Activated CD8-positive, alpha-beta T cell treated with anti-CD3 and anti-CD28 coated beads for 36 hours (primary cell): ENCODE measurements around the gene TBL3. TPM values are rescaled to one million over a fixed set of nuclear protein-coding genes. Genes with fewer than 3 reads are reported as not detected.

ENCODE experiments used
- ATAC-seq: fragments of 200-7000 bp; cut with Tn5 transposase; one replicate; pipeline ENCODE4 v1.10.0; 2021; ENCODE audit warnings: mild to moderate bottlenecking, moderate library complexity
- CTCF ChIA-PET: fragments of 350-600 bp; sonication (Branson Sonifier 250); formaldehyde crosslinking; loops from one replicate; lab custom pipeline; 2021; ENCODE audit warnings: antibody characterized with exemption; lab: Charles Lee
- POLR2A ChIA-PET: fragments of 350-600 bp; sonication (Branson Sonifier 250); formaldehyde crosslinking; loops from one replicate; lab custom pipeline; 2021; ENCODE audit warnings: antibody characterized with exemption; lab: Charles Lee
- DNase-seq: peaks from one replicate; pipeline ENCODE4 v3.0.0-alpha.2; 2020
- H3K27ac Mint-ChIP-seq: one replicate; pipeline ENCODE4 v1.8.0; 2021; ENCODE audit warnings: mild to moderate bottlenecking, mixed read lengths
- H3K27me3 Mint-ChIP-seq: one replicate; pipeline ENCODE4 v1.8.0; 2021; ENCODE audit warnings: mixed read lengths
- H3K36me3 Mint-ChIP-seq: one replicate; pipeline ENCODE4 v1.8.0; 2021; ENCODE audit warnings: low read depth, mixed read lengths
- H3K4me1 Mint-ChIP-seq: one replicate; pipeline ENCODE4 v1.8.0; 2021; ENCODE audit warnings: low read depth, mixed read lengths
- H3K4me3 Mint-ChIP-seq: one replicate; pipeline ENCODE4 v1.8.0; 2021; ENCODE audit warnings: mild to moderate bottlenecking, moderate library complexity, mixed read lengths
- H3K9me3 Mint-ChIP-seq: one replicate; pipeline ENCODE4 v1.8.0; 2021; ENCODE audit warnings: mixed read lengths
- CTCF ChIP-seq: fragments of 200-600 bp; IDR thresholded peaks from one replicate; pipeline ENCODE4 v1.8.0; 2022; ENCODE audit warnings: antibody characterized with exemption, mild to moderate bottlenecking
- intact Hi-C: fragments of 100-400 bp; cut with micrococcal nuclease; formaldehyde crosslinking; loops from one replicate; pipeline ENCODE4 v1.10.0; 2022
- total RNA-seq, 2 experiments: library from RNA; stranded (reverse); gene quantifications; one replicate each; pipeline ENCODE4 v1.2.3, GENCODE V29; 2021

The TBL3 gene
- total RNA-seq, 2 experiments from 2014 or later, result 54.4 to 56.0 TPM

- peak; percentile 3 for ATAC-seq
- intact Hi-C loops, result no loop called here
- Mint-ChIP-seq H3K36me3 (peaks cover 34% of the 10 kb centered on the region), H3K4me1 (peaks cover 20% of the 10 kb centered on the region), H3K4me3 (peak overlapping the region; percentile 95), H3K27ac (peak overlapping the region; percentile 94), H3K9me3 (no peaks in the 10 kb centered on the region), H3K27me3 (no peaks in the 10 kb centered on the region)
- CTCF ChIA-PET, result interaction anchor here (1.0 to 1.3 kb wide), 4 partner anchors 10 to 168 kb away, joined by 3 to 6 read pairs (median 3); no protein-coding TSS in a partner anchor
- POLR2A ChIA-PET, result interaction anchor here (0.7 to 29.2 kb wide), 6 partner anchors 7 to 182 kb away, joined by 3 to 505 read pairs (median 14); partner anchors contain the start of genes GFER, NDUFB10, NOXO1 and RNF151
- DNase-seq, result peak; percentile 33
- TF ChIP-seq CTCF, result no peak
These were observed 631 bp downstream of the TBL3 start for GRCh38 chr16:1972490-1972877.

GRCh38 chr16:1973461-1974156 is 1.8 kb downstream of the TBL3 start:
- H3K27me3 Mint-ChIP-seq, result no peaks in the 10 kb centered on the region
- H3K36me3 Mint-ChIP-seq, result peaks cover 42% of the 10 kb centered on the region
- no peak overlapping the region for H3K27ac Mint-ChIP-seq
- TF ChIP-seq CTCF, result no peak
- DNase-seq, result no peak
- H3K4me1 Mint-ChIP-seq, result peaks cover 20% of the 10 kb centered on the region
- ChIA-PET POLR2A (interaction anchor here (1.3 to 29.2 kb wide), 4 partner anchors 8 to 17 kb away, joined by 3 to 505 read pairs (median 6); partner anchors contain the start of genes NDUFB10, RNF151, RPS2 and TBL3), CTCF (interaction anchor here (1.1 to 2.0 kb wide), 2 partner anchors 30 to 167 kb away, joined by 3 to 4 read pairs; no protein-coding TSS in a partner anchor)
- peak overlapping the region; percentile 24 for H3K4me3 Mint-ChIP-seq
- ATAC-seq, result no peak
- H3K9me3 Mint-ChIP-seq, result no peaks in the 10 kb centered on the region
- intact Hi-C loops, result no loop called here

- no peak overlapping the region for H3K27ac Mint-ChIP-seq
- no peaks in the 10 kb centered on the region for H3K9me3 Mint-ChIP-seq
- peaks cover 45% of the 10 kb centered on the region for H3K36me3 Mint-ChIP-seq
- ChIA-PET CTCF (interaction anchor here (2.0 kb wide), 1 partner anchor 30 kb away, joined by 4 read pairs; no protein-coding TSS in a partner anchor), POLR2A (interaction anchor here (0.9 to 29.2 kb wide), 6 partner anchors 8 to 16 kb away, joined by 3 to 505 read pairs (median 6); partner anchors contain the start of genes NDUFB10, RNF151, RPS2 and TBL3)
- H3K4me3 Mint-ChIP-seq, result no peak overlapping the region
- TF ChIP-seq CTCF, result no peak
- ATAC-seq (no peak), DNase-seq (no peak)
- no peaks in the 10 kb centered on the region for H3K27me3 Mint-ChIP-seq
- H3K4me1 Mint-ChIP-seq, result peaks cover 21% of the 10 kb centered on the region
- intact Hi-C loops, result no loop called here
These were observed 2.6 kb downstream of the TBL3 start for GRCh38 chr16:1974157-1975070.

- Mint-ChIP-seq H3K36me3 (peaks cover 46% of the 10 kb centered on the region), H3K4me1 (peaks cover 21% of the 10 kb centered on the region), H3K27ac (no peak overlapping the region), H3K9me3 (no peaks in the 10 kb centered on the region), H3K27me3 (peaks cover 5% of the 10 kb centered on the region), H3K4me3 (no peak overlapping the region)
- intact Hi-C loops, result no loop called here
- no peak for ATAC-seq
- no peak for TF ChIP-seq CTCF
- POLR2A ChIA-PET, result interaction anchor here (0.8 to 29.2 kb wide), 5 partner anchors 9 to 179 kb away, joined by 3 to 505 read pairs (median 4); partner anchors contain the start of genes GFER, NDUFB10, RNF151 and RPS2
- no peak for DNase-seq
- CTCF ChIA-PET, result no interaction called here
These were observed 3.8 kb downstream of the TBL3 start for GRCh38 chr16:1975432-1976215.
